GM19455 (cell line): ENCODE measurements around the gene SPINT2.
A peak's percentile ranks its signal among the peaks of the same experiment; 100 is the strongest.

Source experiments
- ATAC-seq: cut with Tn5 transposase; IDR thresholded peaks from one replicate; pipeline ENCODE4 v1.9.1; 2021; ENCODE audit not compliant: unreplicated experiment

The SPINT2 gene

GRCh38 chr19:38291855-38292254, 27.5 kb downstream of the SPINT2 start:
- ATAC-seq = no peak

GRCh38 chr19:38293281-38293680, 28.9 kb downstream of the SPINT2 start:
- no peak for ATAC-seq

GRCh38 chr19:38294090-38294489, 29.7 kb downstream of the SPINT2 start:
- no peak for ATAC-seq

GRCh38 chr19:38298821-38299680, 34.7 kb downstream of the SPINT2 start:
- no peak for ATAC-seq

GRCh38 chr19:38303517-38304351, 39.4 kb downstream of the SPINT2 start, which contains the start of gene C19orf33:
C19orf33 (plus strand) TSS chr19:38304251; CDS start chr19:38304262, 11 bp downstream.
- ATAC-seq = no peak

- ATAC-seq = no peak
Measured at GRCh38 chr19:38304352-38304865, 40.0 kb downstream of the SPINT2 start.

GRCh38 chr19:38304866-38305429, 40.6 kb downstream of the SPINT2 start:
- ATAC-seq = no peak

GRCh38 chr19:38306236-38306635, 41.9 kb downstream of the SPINT2 start:
- no peak for ATAC-seq

- no peak for ATAC-seq
Measured at GRCh38 chr19:38307076-38307475, 42.7 kb downstream of the SPINT2 start.

GRCh38 chr19:38307597-38307996, 43.2 kb downstream of the SPINT2 start:
- no peak for ATAC-seq

- no peak for ATAC-seq
Measured at GRCh38 chr19:38308006-38308766, 43.8 kb downstream of the SPINT2 start.

- ATAC-seq = no peak
Measured at GRCh38 chr19:38308926-38309614, 44.7 kb downstream of the SPINT2 start.

- no peak for ATAC-seq
Measured at GRCh38 chr19:38309615-38310278, 45.4 kb downstream of the SPINT2 start.

- ATAC-seq = no peak
Measured at GRCh38 chr19:38310279-38310670, 45.9 kb downstream of the SPINT2 start.

- ATAC-seq = no peak
Measured at GRCh38 chr19:38310986-38311385, 46.6 kb downstream of the SPINT2 start.

GRCh38 chr19:38315657-38316476, 51.5 kb downstream of the SPINT2 start, which contains the start of gene YIF1B:
YIF1B (minus strand) TSS chr19:38315947; CDS start chr19:38315917, 30 bp downstream.
- peak; percentile 79 for ATAC-seq

- ATAC-seq = no peak
Measured at GRCh38 chr19:38316477-38317067, 52.2 kb downstream of the SPINT2 start.

- ATAC-seq = no peak
Measured at GRCh38 chr19:38317104-38317612, 52.8 kb downstream of the SPINT2 start.
